GM12878 (cell line): ENCODE measurements around the gene MAN1B1. TPM values are rescaled to one million over a fixed set of nuclear protein-coding genes. Genes with fewer than 3 reads are reported as not detected.
A peak's percentile ranks its signal among the peaks of the same experiment; 100 is the strongest.

Experiments used
- BHLHE40 ChIP-seq, 2 experiments: fragments of 450-650 bp in 1 of 2; IDR thresholded peaks; 2 replicates each; pipeline ENCODE4 v1.6.1; 2011 to 2017; ENCODE audit warnings: low read depth in 2 of 2, borderline replicate concordance in 1 of 2, improper control_type of control experiment in 1 of 2, low read length in 1 of 2, mild to moderate bottlenecking in 1 of 2
- GATAD2B ChIP-seq: fragments of 450-650 bp; conservative IDR thresholded peaks from 2 replicates; pipeline ENCODE4 v1.6.1; 2017; ENCODE audit warnings: low read depth, mild to moderate bottlenecking, moderate library complexity
- IKZF2 ChIP-seq, 2 experiments: fragments of 450-650 bp; IDR thresholded peaks; 2 replicates each; pipeline ENCODE4 v1.6.1; 2017; ENCODE audit warnings: mild to moderate bottlenecking in 2 of 2, moderate library complexity in 2 of 2
- JUNB ChIP-seq: IDR thresholded peaks from 2 replicates; pipeline ENCODE4 v1.6.1; 2016; ENCODE audit warnings: antibody characterized with exemption, mild to moderate bottlenecking
- KDM1A ChIP-seq: fragments of 200-600 bp; sonication (generic); IDR thresholded peaks from 2 replicates; pipeline ENCODE4 v1.6.1; 2016; ENCODE audit warnings: borderline replicate concordance
- LARP7 ChIP-seq: fragments of 450-650 bp; IDR thresholded peaks from 2 replicates; pipeline ENCODE4 v1.6.1; 2017; ENCODE audit warnings: mild to moderate bottlenecking
- MXI1 ChIP-seq: fragments of 150-350 bp; IDR thresholded peaks from 2 replicates; pipeline ENCODE4 v1.6.1; 2011; ENCODE audit warnings: low read depth, mild to moderate bottlenecking, inconsistent platforms, low read length, improper control_type of control experiment
- MYC ChIP-seq: IDR thresholded peaks from 2 replicates; pipeline ENCODE4 v1.6.1; 2011; ENCODE audit warnings: mild to moderate bottlenecking, low read length, moderate library complexity, inconsistent platforms; ENCODE audit not compliant: insufficient read depth, insufficient replicate concordance, insufficient read length, severe bottlenecking
- NBN ChIP-seq: fragments of 450-650 bp; IDR thresholded peaks from 2 replicates; pipeline ENCODE4 v1.6.1; 2016
- NFYB ChIP-seq: IDR thresholded peaks from 2 replicates; pipeline ENCODE4 v1.6.1; 2011; ENCODE audit warnings: low read depth, mild to moderate bottlenecking, low read length, improper control_type of control experiment, moderate library complexity; ENCODE audit not compliant: insufficient read depth
- NR2F1 ChIP-seq: fragments of 450-650 bp; conservative IDR thresholded peaks from 2 replicates; pipeline ENCODE4 v1.6.1; 2017; ENCODE audit warnings: mild to moderate bottlenecking
- SP1 ChIP-seq: IDR thresholded peaks from one replicate; pipeline ENCODE4 v1.6.1; 2011; ENCODE audit warnings: low read depth, low read length
- ZSCAN29 ChIP-seq: fragments of 450-650 bp; IDR thresholded peaks from 2 replicates; pipeline ENCODE4 v1.6.1; 2017; ENCODE audit warnings: mild to moderate bottlenecking, moderate library complexity
- polyA plus RNA-seq, 11 experiments: library from polyadenylated mRNA; depleted of rRNA in 4 of 11; unstranded in 6 of 11; stranded (reverse) in 5 of 11; fragments of >200 nt; fragmentation: Nextera tagmentation in 4 of 11; fragmentation: Illumina TruSeq in 1 of 11; extraction: Ambion mirVana in 4 of 11; extraction: Trizol in 1 of 11; gene quantifications; 1 replicate in 1 of 11; 2 replicates in 10 of 11; pipeline versions ENCODE4 v1.2.1 to v1.2.3, GENCODE V29; 2011 to 2016; ENCODE audit warnings: inconsistent platforms in 2 of 11, missing spikeins in 2 of 11, low read depth in 1 of 11
- total RNA-seq, 4 experiments: library from RNA; depleted of rRNA in 3 of 4; stranded (reverse); fragments of >200 nt in 3 of 4; fragmentation: Illumina TruSeq in 1 of 4; extraction: Trizol in 1 of 4; gene quantifications; 2 replicates each; pipeline versions ENCODE4 v1.2.1 to v1.2.3, GENCODE V29; 2013 to 2021
- TF ChIP-seq, protein P1 (sequence below): fragments of 450-650 bp; IDR thresholded peaks from 2 replicates; pipeline ENCODE4 v1.6.1; 2016; ENCODE audit warnings: mild to moderate bottlenecking
- TF ChIP-seq, protein P2 (sequence below): IDR thresholded peaks from 2 replicates; pipeline ENCODE4 v1.6.1; 2011; ENCODE audit warnings: low read depth, low read length, improper control_type of control experiment, borderline replicate concordance
- TF ChIP-seq, protein P3 (sequence below): IDR thresholded peaks from 2 replicates; pipeline ENCODE4 v1.6.1; 2011; ENCODE audit warnings: low read depth, mild to moderate bottlenecking, low read length, moderate library complexity, borderline replicate concordance; ENCODE audit errors: extremely low read depth

Gene MAN1B1
- total and polyA plus RNA-seq, 10 of the 15 experiments (the other 5 are each of a cell fraction or from before 2014, with no cell fraction given), result 0.71 to 34.1 (median 22.7) TPM

DNA sequence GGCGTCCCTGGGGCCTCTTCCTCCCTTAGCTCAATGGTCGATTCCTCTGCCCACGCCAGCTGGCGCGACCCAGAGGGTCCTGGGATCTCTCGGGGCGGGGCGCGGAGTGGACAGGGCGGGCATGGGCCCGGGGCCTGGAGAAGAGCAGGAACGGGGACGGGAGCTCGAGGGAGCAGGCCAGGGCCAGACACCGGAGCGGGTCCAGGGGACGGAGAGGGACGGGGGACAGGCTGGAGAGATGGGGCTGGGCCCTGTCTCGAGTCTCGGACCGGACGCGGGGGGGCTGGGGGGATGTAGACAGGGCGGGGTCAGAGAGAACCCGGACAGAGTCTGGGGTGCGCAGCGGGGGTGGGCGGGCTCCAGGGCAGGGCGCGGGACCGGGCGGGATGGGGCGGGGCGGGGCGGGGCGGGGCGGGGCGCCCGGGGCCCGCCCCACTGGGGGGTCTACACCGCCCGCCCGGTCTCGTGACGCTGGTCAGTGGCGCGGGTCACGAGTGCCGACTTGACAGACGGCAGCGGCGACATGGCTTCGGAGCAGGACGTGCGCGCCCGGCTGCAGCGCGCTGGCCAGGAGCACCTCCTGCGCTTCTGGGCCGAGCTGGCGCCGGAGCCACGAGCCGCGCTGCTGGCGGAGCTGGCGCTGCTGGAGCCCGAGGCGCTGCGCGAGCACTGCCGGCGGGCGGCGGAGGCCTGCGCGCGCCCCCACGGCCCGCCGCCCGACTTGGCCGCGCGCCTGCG is 9.6 kb upstream of the MAN1B1 start, which contains the start of gene UAP1L1 (continued):
- TF ChIP-seq LARP7 (peak; percentile 82; the same call in 1 of the 2 replicates), IKZF2 (IDR thresholded peaks at IDR 0.05) (no peak; a peak in 2 of 4 replicates), NBN (0 out of 2 replicates have a peak, but pooled peaks have one; percentile 49), NR2F1 (peak; percentile 62), MXI1 (peak; percentile 72), BHLHE40 (IDR thresholded peaks at IDR 0.05; ENCODE audit: borderline replicate concordance in 1 of 2, low read depth in 2 of 2, low read length in 1 of 2) (peak; percentile 95 to 99), KDM1A (no peak), MYC (peak; percentile 43), SP1 (peak; percentile 45), GATAD2B (peak; percentile 78; the same call in 1 of the 2 replicates), ZSCAN29 (peak; percentile 72), NFYB (no peak), JUNB (no peak)
- TF ChIP-seq, protein P1, sequence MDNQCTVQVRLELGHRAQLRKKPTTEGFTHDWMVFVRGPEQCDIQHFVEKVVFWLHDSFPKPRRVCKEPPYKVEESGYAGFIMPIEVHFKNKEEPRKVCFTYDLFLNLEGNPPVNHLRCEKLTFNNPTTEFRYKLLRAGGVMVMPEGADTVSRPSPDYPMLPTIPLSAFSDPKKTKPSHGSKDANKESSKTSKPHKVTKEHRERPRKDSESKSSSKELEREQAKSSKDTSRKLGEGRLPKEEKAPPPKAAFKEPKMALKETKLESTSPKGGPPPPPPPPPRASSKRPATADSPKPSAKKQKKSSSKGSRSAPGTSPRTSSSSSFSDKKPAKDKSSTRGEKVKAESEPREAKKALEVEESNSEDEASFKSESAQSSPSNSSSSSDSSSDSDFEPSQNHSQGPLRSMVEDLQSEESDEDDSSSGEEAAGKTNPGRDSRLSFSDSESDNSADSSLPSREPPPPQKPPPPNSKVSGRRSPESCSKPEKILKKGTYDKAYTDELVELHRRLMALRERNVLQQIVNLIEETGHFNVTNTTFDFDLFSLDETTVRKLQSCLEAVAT, result 0 out of 2 replicates have a peak, but pooled peaks have one; percentile 7
- TF ChIP-seq, protein P2, sequence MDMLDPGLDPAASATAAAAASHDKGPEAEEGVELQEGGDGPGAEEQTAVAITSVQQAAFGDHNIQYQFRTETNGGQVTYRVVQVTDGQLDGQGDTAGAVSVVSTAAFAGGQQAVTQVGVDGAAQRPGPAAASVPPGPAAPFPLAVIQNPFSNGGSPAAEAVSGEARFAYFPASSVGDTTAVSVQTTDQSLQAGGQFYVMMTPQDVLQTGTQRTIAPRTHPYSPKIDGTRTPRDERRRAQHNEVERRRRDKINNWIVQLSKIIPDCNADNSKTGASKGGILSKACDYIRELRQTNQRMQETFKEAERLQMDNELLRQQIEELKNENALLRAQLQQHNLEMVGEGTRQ, result peak; percentile 15
- TF ChIP-seq, protein P3, sequence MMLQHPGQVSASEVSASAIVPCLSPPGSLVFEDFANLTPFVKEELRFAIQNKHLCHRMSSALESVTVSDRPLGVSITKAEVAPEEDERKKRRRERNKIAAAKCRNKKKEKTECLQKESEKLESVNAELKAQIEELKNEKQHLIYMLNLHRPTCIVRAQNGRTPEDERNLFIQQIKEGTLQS, result no peak
